MM.1S (cell line): ENCODE results near the gene FOXA2.

Source experiments
- EZH2 ChIP-seq: fragments of 300-600 bp; sonication (generic); optimal IDR thresholded peaks from 2 replicates; pipeline ENCODE3; 2017; ENCODE audit warnings: low read depth, mild to moderate bottlenecking, antibody characterized with exemption, low read length, mixed read lengths
- EZH2phosphoT487 ChIP-seq: fragments of 300-600 bp; sonication (generic); IDR thresholded peaks from 2 replicates; pipeline ENCODE4 v1.6.1; 2018; ENCODE audit warnings: antibody characterized with exemption, low read length
- TF ChIP-seq, protein P1 (sequence below): fragments of 300-600 bp; sonication (generic); IDR thresholded peaks from 2 replicates; pipeline ENCODE4 v1.5.1; 2016; ENCODE audit warnings: antibody characterized with exemption, low read length, mixed read lengths

DNA sequence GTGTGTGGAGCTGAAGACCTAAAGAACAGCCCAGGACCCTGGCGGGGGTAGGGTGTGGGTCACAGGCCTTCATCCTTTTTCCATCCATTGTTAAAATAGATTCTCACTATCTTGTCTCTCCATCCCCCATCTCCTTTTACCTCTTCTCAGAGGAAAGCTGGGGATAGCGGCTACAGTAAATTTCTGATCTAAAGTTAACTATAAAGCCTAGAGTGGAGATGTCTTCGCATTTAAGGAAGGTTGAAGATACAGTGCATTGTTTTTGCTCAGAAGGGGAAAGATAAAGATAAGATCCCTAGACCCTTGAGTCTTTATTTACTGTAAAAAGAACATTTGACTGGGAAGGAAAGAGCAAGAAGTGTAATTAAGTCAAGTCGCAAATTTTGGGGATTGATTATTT, 8.6 kb downstream of the FOXA2 start:
- TF ChIP-seq, protein P1, sequence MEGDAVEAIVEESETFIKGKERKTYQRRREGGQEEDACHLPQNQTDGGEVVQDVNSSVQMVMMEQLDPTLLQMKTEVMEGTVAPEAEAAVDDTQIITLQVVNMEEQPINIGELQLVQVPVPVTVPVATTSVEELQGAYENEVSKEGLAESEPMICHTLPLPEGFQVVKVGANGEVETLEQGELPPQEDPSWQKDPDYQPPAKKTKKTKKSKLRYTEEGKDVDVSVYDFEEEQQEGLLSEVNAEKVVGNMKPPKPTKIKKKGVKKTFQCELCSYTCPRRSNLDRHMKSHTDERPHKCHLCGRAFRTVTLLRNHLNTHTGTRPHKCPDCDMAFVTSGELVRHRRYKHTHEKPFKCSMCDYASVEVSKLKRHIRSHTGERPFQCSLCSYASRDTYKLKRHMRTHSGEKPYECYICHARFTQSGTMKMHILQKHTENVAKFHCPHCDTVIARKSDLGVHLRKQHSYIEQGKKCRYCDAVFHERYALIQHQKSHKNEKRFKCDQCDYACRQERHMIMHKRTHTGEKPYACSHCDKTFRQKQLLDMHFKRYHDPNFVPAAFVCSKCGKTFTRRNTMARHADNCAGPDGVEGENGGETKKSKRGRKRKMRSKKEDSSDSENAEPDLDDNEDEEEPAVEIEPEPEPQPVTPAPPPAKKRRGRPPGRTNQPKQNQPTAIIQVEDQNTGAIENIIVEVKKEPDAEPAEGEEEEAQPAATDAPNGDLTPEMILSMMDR: no peak
- TF ChIP-seq EZH2: no peak
- TF ChIP-seq EZH2phosphoT487: no peak
